HepG2 (cell line): Measurements from ENCODE around the gene SHLD1. TPM values are rescaled to one million over a fixed set of nuclear protein-coding genes. Genes with fewer than 3 reads are reported as not detected.

Source experiments
- ARID5B ChIP-seq: IDR thresholded peaks from 2 replicates; pipeline ENCODE4 v1.4.0; 2020; ENCODE audit warnings: mild to moderate bottlenecking, missing genetic modification reagents
- EED ChIP-seq: sonication (generic); formaldehyde crosslinking; IDR thresholded peaks from 2 replicates; pipeline ENCODE4 v1.5.0; 2020; ENCODE audit warnings: mild to moderate bottlenecking, missing genetic modification reagents
- EHMT2 ChIP-seq: fragments of 200-600 bp; sonication (generic); IDR thresholded peaks from 2 replicates; pipeline ENCODE4 v1.7.0; 2017; ENCODE audit warnings: antibody characterized with exemption, low read depth, low read length, borderline replicate concordance
- EP300 ChIP-seq, 3 experiments: sonication (generic) in 1 of 3; formaldehyde crosslinking in 1 of 3; IDR thresholded peaks; 2 replicates each; pipeline versions ENCODE4 v1.5.1 to v1.6.1; 2011 to 2020; ENCODE audit warnings: low read depth in 2 of 3, low read length in 2 of 3, borderline replicate concordance in 1 of 3, improper control_type of control experiment in 1 of 3, mild to moderate bottlenecking in 1 of 3, missing genetic modification reagents in 1 of 3, moderate library complexity in 1 of 3
- FOXP1 ChIP-seq, 2 experiments: fragments of 450-650 bp in 1 of 2; IDR thresholded peaks; 2 replicates each; pipeline ENCODE4 v1.6.1; 2017 to 2018; ENCODE audit warnings: antibody characterized with exemption in 1 of 2
- GATAD2A ChIP-seq: IDR thresholded peaks from 2 replicates; pipeline ENCODE4 v1.6.1; 2016
- IKZF5 ChIP-seq: IDR thresholded peaks from 2 replicates; pipeline ENCODE4 v1.6.1; 2018; ENCODE audit warnings: missing genetic modification reagents, mild to moderate bottlenecking, missing compliant biosample characterization
- KLF13 ChIP-seq: sonication (generic); formaldehyde crosslinking; IDR thresholded peaks from 2 replicates; pipeline ENCODE4 v1.4.0; 2020; ENCODE audit warnings: mild to moderate bottlenecking, missing genetic modification reagents
- MAZ ChIP-seq, 2 experiments: sonication (generic) in 1 of 2; formaldehyde crosslinking in 1 of 2; IDR thresholded peaks; 2 replicates each; pipeline versions ENCODE4 v1.5.0 to v1.6.1; 2012 to 2020; ENCODE audit warnings: low read depth in 2 of 2, mild to moderate bottlenecking in 2 of 2, borderline replicate concordance in 1 of 2, improper control_type of control experiment in 1 of 2, low read length in 1 of 2, missing genetic modification reagents in 1 of 2, moderate library complexity in 1 of 2
- NR2F1 ChIP-seq, 2 experiments: fragments of 450-650 bp in 1 of 2; formaldehyde crosslinking in 1 of 2; IDR thresholded peaks; 2 replicates each; pipeline versions ENCODE4 v1.5.0 to v1.6.1; 2016 to 2020; ENCODE audit warnings: mild to moderate bottlenecking in 1 of 2, missing compliant biosample characterization in 1 of 2, missing genetic modification reagents in 1 of 2, moderate library complexity in 1 of 2
- RNF219 ChIP-seq: sonication (generic); formaldehyde crosslinking; IDR thresholded peaks from 2 replicates; pipeline ENCODE4 v1.5.0; 2020; ENCODE audit warnings: mild to moderate bottlenecking, missing genetic modification reagents
- SRSF9 ChIP-seq: fragments of 200-400 bp; formaldehyde crosslinking; IDR thresholded peaks from 2 replicates; pipeline ENCODE4 v1.6.1; 2018; ENCODE audit warnings: borderline replicate concordance, mild to moderate bottlenecking, low read depth, low read length; ENCODE audit not compliant: insufficient read depth, poor library complexity, severe bottlenecking
- TCF7 ChIP-seq: sonication (generic); IDR thresholded peaks from 2 replicates; pipeline ENCODE4 v1.6.1; 2016; ENCODE audit warnings: antibody characterized with exemption, low read depth
- ZNF263 ChIP-seq: sonication (generic); formaldehyde crosslinking; IDR thresholded peaks from 2 replicates; pipeline ENCODE4 v1.4.0; 2020; ENCODE audit warnings: missing genetic modification reagents
- ZNF383 ChIP-seq: sonication (generic); formaldehyde crosslinking; IDR thresholded peaks from 2 replicates; pipeline ENCODE4 v1.4.0; 2020; ENCODE audit warnings: missing genetic modification reagents, mild to moderate bottlenecking, borderline replicate concordance
- ZNF687 ChIP-seq: sonication (generic); formaldehyde crosslinking; IDR thresholded peaks from 2 replicates; pipeline ENCODE4 v1.5.1; 2020; ENCODE audit warnings: mild to moderate bottlenecking, missing genetic modification reagents, moderate library complexity
- polyA plus RNA-seq, 8 experiments: library from polyadenylated mRNA; depleted of rRNA in 3 of 8; stranded (reverse) in 7 of 8; unstranded in 1 of 8; fragments of >200 nt; fragmentation: Illumina TruSeq in 4 of 8; extraction: Trizol in 4 of 8; gene quantifications; 2 replicates each; pipeline versions ENCODE4 v1.2.1 to v1.2.3, GENCODE V29; 2011 to 2016; ENCODE audit warnings: low read depth in 4 of 8, missing spikeins in 1 of 8, mixed read lengths in 1 of 8; ENCODE audit not compliant: insufficient read depth in 1 of 8
- total RNA-seq, 5 experiments: library from RNA; depleted of rRNA; stranded (reverse); fragments of >200 nt; fragmentation: Illumina TruSeq; extraction: Trizol; gene quantifications; 2 replicates each; pipeline ENCODE4 v1.2.3, GENCODE V29; 2016; ENCODE audit warnings: low read depth in 1 of 5

The SHLD1 gene
- total and polyA plus RNA-seq, 2 of the 13 experiments (the other 11 are each of a cell fraction or from before 2014, with no cell fraction given), result 8.9 to 10.0 TPM

- TF ChIP-seq ZNF687 (0 out of 2 replicates have a peak, but pooled peaks have one; percentile 16), FOXP1 (IDR thresholded peaks at IDR 0.05) (no peak), FOXP1 (CRISPR knock-in tag; IDR thresholded peaks at IDR 0.05) (peak; percentile 21; the same call in 1 of the 2 replicates), RNF219 (CRISPR knock-in tag) (no peak), ZNF383 (CRISPR knock-in tag) (no peak), IKZF5 (CRISPR knock-in tag) (no peak), MAZ (IDR thresholded peaks at IDR 0.05; ENCODE audit: borderline replicate concordance, low read depth, low read length) (0 out of 2 replicates have a peak, but pooled peaks have one; percentile 48), MAZ (CRISPR knock-in tag; IDR thresholded peaks at IDR 0.05; ENCODE audit: low read depth) (no peak), EHMT2 (peak; percentile 19; the same call in 1 of the 2 replicates), GATAD2A (CRISPR knock-in tag) (no peak), NR2F1 (CRISPR knock-in tag; IDR thresholded peaks at IDR 0.05) (peak in 1 of 2 experiments; percentile 63; a peak in 1 of 4 replicates), SRSF9 (no peak), EED (no peak), ZNF263 (CRISPR knock-in tag) (peak; percentile 53; the same call in 1 of the 2 replicates), EP300 (IDR thresholded peaks at IDR 0.05; ENCODE audit: low read depth in 2 of 2, low read length in 2 of 2) (no peak), EP300 (CRISPR knock-in tag; IDR thresholded peaks at IDR 0.05; ENCODE audit: borderline replicate concordance) (0 out of 2 replicates have a peak, but pooled peaks have one; percentile 39), KLF13 (no peak), ARID5B (CRISPR knock-in tag) (peak; percentile 70), TCF7 (peak; percentile 25; the same call in 1 of the 2 replicates)
Measured at GRCh38 chr20:5835321-5835821, 85.2 kb downstream of the SHLD1 start (continued).
